SU-DHL-6 (cell line): Measurements from ENCODE around the gene SUOX.

Experiments
- H2AFZ ChIP-seq: fragments of 200-600 bp; sonication (generic); 2 replicates; pipeline ENCODE4 v1.6.1; 2014; ENCODE audit warnings: low read depth, mild to moderate bottlenecking, moderate library complexity, mixed read lengths, antibody characterized with exemption, low read length; ENCODE audit not compliant: severe bottlenecking
- H3F3A ChIP-seq: fragments of 200-600 bp; shearing (Covaris generic); 2 replicates; pipeline ENCODE4 v1.6.0; 2016; ENCODE audit warnings: antibody characterized with exemption, mild to moderate bottlenecking; ENCODE audit not compliant: insufficient read depth
- H3K27ac ChIP-seq: fragments of 200-600 bp; sonication (generic); 2 replicates; pipeline ENCODE4 v1.5.1; 2016; ENCODE audit warnings: low read depth, mild to moderate bottlenecking, low read length, moderate library complexity, mixed read lengths
- H3K27me3 ChIP-seq: fragments of 200-600 bp; sonication (generic), shearing (Covaris generic); 2 replicates; pipeline ENCODE4 v1.6.0; 2014; ENCODE audit warnings: mild to moderate bottlenecking, low read length
- H3K36me3 ChIP-seq: fragments of 200-600 bp; sonication (generic); 2 replicates; pipeline ENCODE4 v1.6.1; 2014; ENCODE audit warnings: mild to moderate bottlenecking, low read length, mixed read lengths
- H3K4me2 ChIP-seq: fragments of 300-600, 200-600 bp; shearing (Covaris generic), sonication (generic); 2 replicates; pipeline ENCODE4 v1.6.0; 2014; ENCODE audit warnings: low read length, low read depth, mild to moderate bottlenecking; ENCODE audit not compliant: poor library complexity, severe bottlenecking
- H3K4me3 ChIP-seq: fragments of 200-600 bp; sonication (generic); 2 replicates; pipeline ENCODE4 v1.5.1; 2014; ENCODE audit warnings: antibody characterized with exemption, low read length, mild to moderate bottlenecking, mixed read lengths; ENCODE audit not compliant: insufficient read depth, poor library complexity, severe bottlenecking
- H3K79me2 ChIP-seq: fragments of 200-600 bp; sonication (generic); 2 replicates; pipeline ENCODE4 v1.6.1; 2014; ENCODE audit warnings: mild to moderate bottlenecking, low read length, moderate library complexity; ENCODE audit not compliant: insufficient read depth
- H3K9ac ChIP-seq: fragments of 200-600 bp; sonication (generic); 2 replicates; pipeline ENCODE4 v1.7.0; 2014; ENCODE audit warnings: mild to moderate bottlenecking, low read length
- H3K9me2 ChIP-seq: fragments of 200-600 bp; sonication (generic); replicated peaks from 2 replicates; pipeline ENCODE4 v1.6.1; 2014; ENCODE audit warnings: low read length; ENCODE audit not compliant: insufficient read depth
- H3K9me3 ChIP-seq: fragments of 200-600 bp; sonication (generic); 2 replicates; pipeline ENCODE4 v1.6.1; 2014; ENCODE audit warnings: low read length, mixed read lengths; ENCODE audit not compliant: insufficient read depth
- H4K20me1 ChIP-seq: fragments of 200-600 bp; sonication (generic); 2 replicates; pipeline ENCODE4 v1.6.1; 2014; ENCODE audit warnings: low read depth, mild to moderate bottlenecking, antibody characterized with exemption, low read length, moderate library complexity, mixed read lengths
- CTCF ChIP-seq: fragments of 200-600 bp; sonication (generic); IDR thresholded peaks from one replicate; pipeline ENCODE4 v1.5.1; 2017; ENCODE audit warnings: antibody characterized with exemption, mild to moderate bottlenecking, low read length, moderate library complexity; ENCODE audit not compliant: insufficient read depth, poor library complexity, severe bottlenecking
- EZH2phosphoT487 ChIP-seq: fragments of 200-600 bp; sonication (generic), shearing (Covaris generic); conservative IDR thresholded peaks from 2 replicates; pipeline ENCODE4 v1.6.1; 2018; ENCODE audit warnings: mild to moderate bottlenecking, antibody characterized with exemption, low read length, moderate library complexity, mixed read lengths

Gene SUOX

GRCh38 chr12:55970775-55971174, 26.3 kb upstream of the SUOX start:
- Histone ChIP-seq H3K27me3 (no peaks in the 10 kb centered on the region), H3K27ac (no peak overlapping the region), H2AFZ (no peak overlapping the region), H3K4me3 (no peak overlapping the region), H3K9me2 (no peaks in the 10 kb centered on the region), H4K20me1 (no peaks in the 10 kb centered on the region), H3F3A (peaks cover 13% of the 10 kb centered on the region; the same call in 1 of the 2 replicates), H3K4me2 (no peak overlapping the region), H3K36me3 (peaks cover 10% of the 10 kb centered on the region; the same call in 1 of the 2 replicates), H3K9me3 (no peaks in the 10 kb centered on the region), H3K79me2 (peaks cover 36% of the 10 kb centered on the region), H3K9ac (no peak overlapping the region)
- TF ChIP-seq EZH2phosphoT487 (no peak), CTCF (no peak)

- no peaks in the 10 kb centered on the region for H3K9me2 ChIP-seq
- peaks cover 10% of the 10 kb centered on the region; the same call in 1 of the 2 replicates for H3K36me3 ChIP-seq
- no peaks in the 10 kb centered on the region for H4K20me1 ChIP-seq
- H3K27ac ChIP-seq, result peak overlapping the region; percentile 46; the same call in 1 of the 2 replicates
- peaks cover 45% of the 10 kb centered on the region for H3K79me2 ChIP-seq
- no peak overlapping the region for H3K9ac ChIP-seq
- peak overlapping the region; percentile 63 for H3K4me2 ChIP-seq
- no peaks in the 10 kb centered on the region for H3K9me3 ChIP-seq
- H2AFZ ChIP-seq, result no peak overlapping the region
- no peaks in the 10 kb centered on the region for H3K27me3 ChIP-seq
- peak overlapping the region; percentile 70 for H3K4me3 ChIP-seq
- no peak for TF ChIP-seq CTCF
- no peak for TF ChIP-seq EZH2phosphoT487
- H3F3A ChIP-seq, result peaks cover 13% of the 10 kb centered on the region; the same call in 1 of the 2 replicates
These were observed 25.0 kb upstream of the SUOX start for GRCh38 chr12:55972042-55972441.

GRCh38 chr12:55972456-55972855, 24.6 kb upstream of the SUOX start:
- Histone ChIP-seq H3K27me3 (no peaks in the 10 kb centered on the region), H3K9me3 (no peaks in the 10 kb centered on the region), H3K9ac (peak overlapping the region; percentile 60; the same call in 1 of the 2 replicates), H3K4me2 (peak overlapping the region; percentile 63), H3K4me3 (peak overlapping the region; percentile 70), H3K27ac (peak overlapping the region; percentile 46), H3K9me2 (no peaks in the 10 kb centered on the region), H3K36me3 (peaks cover 10% of the 10 kb centered on the region; the same call in 1 of the 2 replicates), H2AFZ (no peak overlapping the region), H3K79me2 (peaks cover 42% of the 10 kb centered on the region), H4K20me1 (no peaks in the 10 kb centered on the region), H3F3A (peaks cover 13% of the 10 kb centered on the region; the same call in 1 of the 2 replicates)
- TF ChIP-seq EZH2phosphoT487 (no peak), CTCF (no peak)
